Immature natural killer cell (primary cell): Measurements from ENCODE around the gene DYNC2I2. TPM values are rescaled to one million over a fixed set of nuclear protein-coding genes. Genes with fewer than 3 reads are reported as not detected.

Experiments used
- DNase-seq, 3 donors: peaks; one replicate each; pipeline ENCODE4 v3.0.0; 2022; ENCODE audit warnings: mixed read lengths in 1 of 3
- H3K27ac Mint-ChIP-seq, 6 donors: one replicate each; pipeline ENCODE4 v1.8.0; 2020; ENCODE audit warnings: mixed read lengths in 6 of 6, mild to moderate bottlenecking in 5 of 6, inconsistent platforms in 4 of 6, moderate library complexity in 3 of 6
- H3K27me3 Mint-ChIP-seq, 3 donors: one replicate each; pipeline ENCODE4 v1.8.0; 2020 to 2021; ENCODE audit warnings: low read depth in 3 of 3, mild to moderate bottlenecking in 3 of 3, mixed read lengths in 3 of 3, moderate library complexity in 3 of 3, inconsistent platforms in 1 of 3
- H3K36me3 Mint-ChIP-seq, 3 donors: one replicate each; pipeline ENCODE4 v1.8.0; 2020; ENCODE audit warnings: mixed read lengths in 3 of 3, inconsistent platforms in 2 of 3, mild to moderate bottlenecking in 2 of 3
- H3K4me1 Mint-ChIP-seq, 2 donors: one replicate each; pipeline ENCODE4 v1.8.0; 2020; ENCODE audit warnings: inconsistent platforms in 2 of 2, mild to moderate bottlenecking in 2 of 2, mixed read lengths in 2 of 2, moderate library complexity in 1 of 2
- H3K4me3 Mint-ChIP-seq, 5 donors: one replicate each; pipeline ENCODE4 v1.8.0; 2020; ENCODE audit warnings: mild to moderate bottlenecking in 5 of 5, mixed read lengths in 5 of 5, inconsistent platforms in 3 of 5, moderate library complexity in 3 of 5
- H3K9me3 Mint-ChIP-seq, 6 donors: one replicate each; pipeline ENCODE4 v1.8.0; 2020; ENCODE audit warnings: mild to moderate bottlenecking in 6 of 6, mixed read lengths in 6 of 6, inconsistent platforms in 4 of 6, moderate library complexity in 3 of 6
- polyA plus RNA-seq, 3 donors: library from polyadenylated mRNA; unstranded; fragments of 300-500 nt; fragmentation: Illumina TruSeq; gene quantifications; one replicate each; pipeline ENCODE4 v1.2.3, GENCODE V29; 2021

The DYNC2I2 gene
- polyA plus RNA-seq, 3 donors from 2014 or later: 1.6 to 10.8 (median 4.7) TPM

DNA sequence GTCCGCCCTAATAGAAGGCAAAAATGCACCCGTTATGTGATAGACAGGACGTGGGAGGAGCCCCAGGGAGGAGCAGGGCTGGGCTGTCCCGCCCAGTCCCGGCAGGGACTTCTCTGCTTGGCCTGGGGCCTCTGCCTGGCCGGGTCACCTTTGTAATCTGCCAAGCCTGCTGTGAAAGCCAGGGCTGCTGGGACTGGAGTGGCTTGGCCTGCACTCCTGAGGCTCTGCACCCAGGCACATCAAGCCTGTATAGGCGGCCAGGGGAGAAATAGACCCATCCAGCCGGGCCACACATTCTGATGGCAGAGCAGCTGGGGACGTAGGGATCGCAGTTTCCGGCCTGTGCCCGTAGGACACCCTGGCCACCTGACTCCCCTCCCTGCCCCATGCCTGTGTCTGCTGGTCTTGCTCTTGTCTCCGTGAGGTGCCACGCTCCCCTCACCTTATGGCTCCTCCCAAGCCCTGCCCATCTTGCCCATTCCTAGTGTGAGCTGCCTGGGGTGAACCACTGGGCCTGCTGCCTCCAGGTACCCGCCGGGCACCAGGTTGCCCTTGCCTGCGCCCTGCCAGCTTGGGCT lies 28.1 kb downstream of the DYNC2I2 start:
- Mint-ChIP-seq H3K4me1 (no peaks in the 10 kb centered on the region), H3K4me3 (no peak overlapping the region), H3K9me3 (no peaks in the 10 kb centered on the region), H3K27me3 (peaks cover 0 to 6% (median 6%) of the 10 kb centered on the region in 3 donors), H3K27ac (peak overlapping the region in 1 of 6 donors; percentile 8), H3K36me3 (peaks cover 6 to 45% (median 11%) of the 10 kb centered on the region in 3 donors)
- DNase-seq: no peak

DNA sequence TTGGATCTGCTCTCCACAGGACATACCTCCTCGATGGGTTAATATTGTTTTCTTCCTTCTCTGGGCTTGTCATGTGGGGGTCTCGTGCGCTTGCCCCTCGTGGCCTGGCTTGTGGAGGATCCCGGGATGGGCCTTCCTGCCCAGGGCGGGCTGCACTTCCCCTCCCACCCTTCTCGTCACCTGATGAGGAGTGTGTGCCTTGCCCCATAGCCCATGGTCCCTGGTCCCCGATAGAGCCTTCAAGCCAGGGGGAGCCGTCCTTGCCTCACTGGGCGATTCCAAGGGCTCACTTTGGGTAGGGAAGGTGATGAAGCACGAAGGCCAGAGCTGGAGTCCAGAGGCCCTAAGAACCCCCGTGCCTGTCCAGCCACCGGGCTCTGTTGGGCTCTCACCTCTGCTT lies 28.7 kb downstream of the DYNC2I2 start:
- Mint-ChIP-seq H3K4me1 (no peaks in the 10 kb centered on the region), H3K27ac (no peak overlapping the region), H3K27me3 (peaks cover 0 to 6% (median 6%) of the 10 kb centered on the region in 3 donors), H3K36me3 (peaks cover 6 to 39% (median 8%) of the 10 kb centered on the region in 3 donors), H3K9me3 (no peaks in the 10 kb centered on the region), H3K4me3 (no peak overlapping the region)
- DNase-seq: no peak

DNA sequence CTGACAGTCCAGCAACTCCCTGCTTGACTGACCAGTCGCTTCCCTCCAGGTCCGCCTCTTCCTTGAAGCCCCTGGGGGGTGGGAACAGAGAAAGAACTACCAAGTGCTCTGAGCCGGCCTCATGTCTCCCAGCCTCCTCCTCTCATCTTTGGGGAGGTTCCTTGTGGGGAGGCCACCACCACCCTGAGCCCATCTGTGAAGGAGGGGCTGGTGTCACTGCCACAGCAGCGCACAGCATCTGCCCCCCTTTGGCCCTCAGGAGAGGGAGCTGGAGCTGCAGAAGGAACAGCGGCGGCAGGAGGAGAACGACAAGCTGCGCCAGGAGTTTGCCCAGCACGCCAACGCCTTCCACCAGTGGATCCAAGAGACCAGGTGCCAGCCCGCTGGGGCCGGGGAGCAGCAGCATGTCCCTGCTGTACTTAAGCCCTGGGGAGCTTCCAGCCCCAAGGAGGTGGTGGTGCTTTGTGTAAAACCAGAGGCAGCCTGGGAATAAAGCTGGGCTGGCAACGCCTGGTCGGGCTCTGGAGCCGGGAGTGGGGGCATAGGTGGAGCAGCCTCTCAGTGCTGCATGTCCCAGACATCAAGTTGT lies 29.4 kb downstream of the DYNC2I2 start:
- no peak for DNase-seq
- H3K27ac Mint-ChIP-seq: no peak overlapping the region
- no peak overlapping the region for H3K4me3 Mint-ChIP-seq
- no peaks in the 10 kb centered on the region for H3K4me1 Mint-ChIP-seq
- peaks cover 6 to 36% (median 8%) of the 10 kb centered on the region in 3 donors for H3K36me3 Mint-ChIP-seq
- H3K27me3 Mint-ChIP-seq: peaks cover 0 to 6% (median 4%) of the 10 kb centered on the region in 3 donors
- H3K9me3 Mint-ChIP-seq: no peaks in the 10 kb centered on the region

DNA sequence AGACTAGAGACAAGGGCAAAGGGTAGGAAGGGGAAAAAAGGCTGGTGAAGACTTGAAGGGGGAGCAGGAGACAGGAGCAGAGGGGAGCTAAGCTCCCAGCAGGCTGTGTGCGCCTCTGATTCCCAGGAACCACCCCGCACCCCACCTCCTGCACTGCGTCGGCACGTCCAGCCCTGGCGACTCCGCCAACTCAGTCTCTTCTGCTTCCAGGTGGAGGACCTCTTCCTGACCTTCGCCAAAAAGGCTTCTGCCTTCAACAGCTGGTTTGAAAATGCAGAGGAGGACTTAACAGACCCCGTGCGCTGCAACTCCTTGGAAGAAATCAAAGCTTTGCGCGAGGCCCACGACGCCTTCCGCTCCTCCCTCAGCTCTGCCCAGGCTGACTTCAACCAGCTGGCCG lies 30.5 kb downstream of the DYNC2I2 start:
- peaks cover 6 to 41% (median 16%) of the 10 kb centered on the region in 3 donors for H3K36me3 Mint-ChIP-seq
- no peak overlapping the region for H3K4me3 Mint-ChIP-seq
- H3K4me1 Mint-ChIP-seq: no peaks in the 10 kb centered on the region
- no peaks in the 10 kb centered on the region for H3K9me3 Mint-ChIP-seq
- no peak for DNase-seq
- no peak overlapping the region for H3K27ac Mint-ChIP-seq
- peaks cover 0 to 6% (median 4%) of the 10 kb centered on the region in 3 donors for H3K27me3 Mint-ChIP-seq

DNA sequence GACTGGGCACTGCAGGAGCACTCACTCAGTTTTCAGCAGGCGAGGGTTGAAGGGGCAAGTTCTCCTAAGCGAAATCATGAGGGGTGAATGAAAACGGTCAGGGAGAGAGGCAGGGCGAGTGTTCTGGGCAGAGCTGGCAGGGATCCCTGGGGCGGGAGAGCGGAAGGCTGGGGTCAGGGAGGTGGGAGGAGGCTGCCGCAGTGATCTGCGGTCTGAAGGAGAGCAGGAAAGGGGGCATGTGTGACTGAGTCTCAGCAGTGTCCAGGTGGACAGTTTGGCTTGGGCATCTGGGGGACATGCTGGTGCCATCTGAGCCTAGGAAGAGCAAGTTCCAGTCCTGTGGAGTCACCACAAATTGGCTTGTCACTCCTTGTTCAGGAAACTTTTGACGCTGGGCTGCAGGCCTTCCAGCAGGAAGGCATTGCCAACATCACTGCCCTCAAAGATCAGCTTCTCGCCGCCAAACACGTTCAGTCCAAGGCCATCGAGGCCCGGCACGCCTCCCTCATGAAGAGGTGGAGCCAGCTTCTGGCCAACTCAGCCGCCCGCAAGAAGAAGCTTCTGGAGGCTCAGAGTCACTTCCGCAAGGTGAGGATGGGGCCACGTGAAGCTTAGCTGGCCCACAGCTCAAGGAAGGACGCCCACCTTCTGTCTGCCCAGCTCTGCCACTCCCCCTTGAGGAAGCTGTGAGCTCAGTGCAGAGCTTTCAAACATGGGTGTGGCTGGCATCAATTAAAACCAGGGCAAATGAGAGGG lies 31.1 kb downstream of the DYNC2I2 start:
- H3K27me3 Mint-ChIP-seq: peaks cover 0 to 6% (median 4%) of the 10 kb centered on the region in 3 donors
- DNase-seq: no peak
- peak overlapping the region in 1 of 6 donors; percentile 37 for H3K27ac Mint-ChIP-seq
- no peaks in the 10 kb centered on the region for H3K9me3 Mint-ChIP-seq
- peaks cover 6 to 47% (median 21%) of the 10 kb centered on the region in 3 donors for H3K36me3 Mint-ChIP-seq
- no peak overlapping the region for H3K4me3 Mint-ChIP-seq
- H3K4me1 Mint-ChIP-seq: no peaks in the 10 kb centered on the region

DNA sequence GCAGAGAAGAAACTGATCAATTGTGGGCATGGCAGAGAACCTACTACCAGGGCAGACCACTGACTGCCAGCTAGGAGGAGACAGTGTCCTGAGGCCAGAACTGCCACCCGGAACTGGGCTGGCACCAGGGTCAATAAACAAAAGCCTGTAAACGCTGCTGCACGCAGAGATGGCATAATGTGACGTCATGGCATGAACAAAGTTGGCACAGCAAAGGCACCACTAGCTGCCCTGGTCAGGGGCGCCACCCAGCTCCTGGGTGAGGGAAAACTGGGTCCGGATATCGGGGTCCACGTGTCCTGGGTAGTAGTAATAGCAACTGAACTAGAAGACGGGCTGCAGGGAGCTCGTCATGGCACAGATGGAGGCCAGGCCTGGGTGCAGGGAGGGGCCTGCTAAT lies 32.1 kb downstream of the DYNC2I2 start:
- Mint-ChIP-seq H3K27me3 (peaks cover 0 to 6% (median 4%) of the 10 kb centered on the region in 3 donors), H3K27ac (peak overlapping the region in 1 of 6 donors; percentile 37), H3K36me3 (peaks cover 6 to 57% (median 21%) of the 10 kb centered on the region in 3 donors)

DNA sequence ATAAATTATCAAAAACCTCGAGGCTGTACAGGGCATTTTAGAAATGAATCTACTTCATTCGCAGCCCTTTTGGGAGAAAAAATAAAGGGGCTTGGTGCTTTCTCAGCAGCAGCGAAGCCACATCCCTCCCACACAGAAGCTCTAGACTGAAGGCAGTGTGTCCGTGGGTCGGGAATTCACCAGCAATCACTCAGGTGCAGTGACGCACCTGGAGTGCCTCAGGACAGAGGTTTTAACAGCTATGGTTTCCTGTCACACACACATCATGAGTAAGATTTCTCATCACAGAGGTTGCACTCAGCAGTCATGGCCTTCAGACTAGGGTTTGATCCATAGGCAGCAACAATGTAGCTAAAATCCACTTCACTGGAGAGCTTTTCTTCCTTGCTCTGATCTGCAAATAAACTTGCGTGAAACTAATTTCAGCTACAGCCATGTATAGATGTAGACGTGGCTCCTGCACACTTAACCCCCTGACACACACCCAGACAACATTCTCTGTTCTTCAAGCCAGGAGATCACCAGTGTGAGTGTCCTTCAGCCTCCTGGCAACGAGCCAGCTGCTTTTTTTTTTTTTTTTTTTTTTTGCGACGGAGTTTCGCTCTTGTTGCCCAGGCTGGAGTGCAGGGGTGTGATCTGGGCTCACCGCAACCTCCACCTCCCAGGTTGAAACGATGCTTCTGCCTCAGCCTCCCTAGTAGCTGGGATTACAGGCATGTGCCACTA lies 34.8 kb downstream of the DYNC2I2 start:
- Mint-ChIP-seq H3K36me3 (peaks cover 6 to 68% (median 29%) of the 10 kb centered on the region in 3 donors), H3K4me1 (no peaks in the 10 kb centered on the region), H3K4me3 (no peak overlapping the region), H3K27me3 (peaks cover 0 to 4% (median 3%) of the 10 kb centered on the region in 3 donors), H3K27ac (peak overlapping the region in 1 of 6 donors; percentile 57), H3K9me3 (no peaks in the 10 kb centered on the region)
- no peak for DNase-seq

More for the DNA sequence above, 32.1 kb downstream of the DYNC2I2 start:
- DNase-seq: no peak
- H3K4me1 Mint-ChIP-seq: no peaks in the 10 kb centered on the region
- H3K4me3 Mint-ChIP-seq: no peak overlapping the region
- no peaks in the 10 kb centered on the region for H3K9me3 Mint-ChIP-seq

DNA sequence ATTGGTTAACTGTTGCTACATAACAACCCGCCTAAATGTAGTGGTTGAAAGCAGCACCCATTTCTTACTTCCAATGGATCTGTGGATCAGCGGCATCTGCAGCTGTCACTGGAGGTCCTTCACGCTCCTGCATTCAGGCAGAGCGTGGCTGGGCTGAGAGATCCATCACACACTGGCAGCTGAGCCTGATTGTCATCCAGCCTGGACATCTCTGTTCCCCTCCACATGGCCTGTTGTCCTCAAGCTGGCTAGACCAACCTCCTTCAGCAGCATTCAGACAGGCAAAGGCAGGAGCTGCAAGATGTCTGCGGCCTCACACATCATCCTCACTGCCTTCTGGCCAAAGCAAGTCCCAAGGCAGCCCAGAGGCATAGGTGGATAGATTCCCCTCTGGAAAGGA lies 36.9 kb downstream of the DYNC2I2 start:
- DNase-seq: no peak
- peaks cover 0 to 63% (median 24%) of the 10 kb centered on the region in 3 donors for H3K36me3 Mint-ChIP-seq
- H3K9me3 Mint-ChIP-seq: no peaks in the 10 kb centered on the region
- peaks cover 0 to 2% (median 0%) of the 10 kb centered on the region in 3 donors for H3K27me3 Mint-ChIP-seq
- no peak overlapping the region for H3K4me3 Mint-ChIP-seq
- H3K4me1 Mint-ChIP-seq: no peaks in the 10 kb centered on the region
- H3K27ac Mint-ChIP-seq: peak overlapping the region in 2 of 6 donors; percentile 10 to 17

DNA sequence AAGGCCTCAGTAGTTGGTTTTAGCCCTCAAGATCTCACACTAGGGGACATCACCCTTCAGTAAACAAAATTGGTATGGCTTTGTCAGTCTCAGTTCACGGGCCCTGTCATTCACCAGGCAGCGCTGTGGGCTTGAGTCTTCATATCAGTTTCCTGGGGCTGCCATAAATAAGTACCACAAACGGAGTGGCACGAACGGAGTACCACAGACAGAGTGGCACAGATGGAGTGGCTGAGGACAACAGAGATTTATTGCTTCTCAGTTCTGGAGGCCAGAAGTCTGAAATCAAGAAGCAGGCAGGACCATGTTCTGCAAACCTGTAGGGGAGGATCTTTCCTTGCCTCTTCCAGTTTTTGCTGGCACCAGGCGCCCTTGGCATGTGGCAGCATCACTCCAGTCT lies 37.5 kb downstream of the DYNC2I2 start:
- H3K36me3 Mint-ChIP-seq: peaks cover 0 to 61% (median 23%) of the 10 kb centered on the region in 3 donors
- no peak for DNase-seq
- H3K27ac Mint-ChIP-seq: peak overlapping the region in 1 of 6 donors; percentile 51
- H3K9me3 Mint-ChIP-seq: no peaks in the 10 kb centered on the region
- H3K4me1 Mint-ChIP-seq: no peaks in the 10 kb centered on the region
- H3K4me3 Mint-ChIP-seq: no peak overlapping the region
- H3K27me3 Mint-ChIP-seq: no peaks in the 10 kb centered on the region

DNA sequence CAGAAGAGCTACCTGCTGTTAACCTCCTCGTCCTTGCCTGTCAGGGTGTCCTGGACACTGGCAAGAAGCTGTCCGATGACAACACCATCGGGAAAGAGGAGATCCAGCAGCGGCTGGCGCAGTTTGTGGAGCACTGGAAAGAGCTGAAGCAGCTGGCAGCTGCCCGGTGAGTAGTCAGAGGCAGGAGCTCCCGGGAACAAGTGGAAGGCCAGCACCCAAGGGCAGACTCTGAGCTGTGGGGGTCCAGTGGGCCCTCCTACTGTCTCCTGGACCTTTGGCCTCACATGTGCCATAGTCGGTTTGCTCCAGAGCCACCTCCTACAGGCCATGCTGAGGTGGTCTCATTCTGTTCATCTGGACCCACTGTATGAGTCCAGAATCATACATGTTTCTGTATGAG lies 38.7 kb downstream of the DYNC2I2 start:
- no peak for DNase-seq
- Mint-ChIP-seq H3K36me3 (peaks cover 0 to 64% (median 21%) of the 10 kb centered on the region in 3 donors), H3K27ac (no peak overlapping the region), H3K4me3 (no peak overlapping the region), H3K4me1 (no peaks in the 10 kb centered on the region), H3K27me3 (no peaks in the 10 kb centered on the region), H3K9me3 (no peaks in the 10 kb centered on the region)

DNA sequence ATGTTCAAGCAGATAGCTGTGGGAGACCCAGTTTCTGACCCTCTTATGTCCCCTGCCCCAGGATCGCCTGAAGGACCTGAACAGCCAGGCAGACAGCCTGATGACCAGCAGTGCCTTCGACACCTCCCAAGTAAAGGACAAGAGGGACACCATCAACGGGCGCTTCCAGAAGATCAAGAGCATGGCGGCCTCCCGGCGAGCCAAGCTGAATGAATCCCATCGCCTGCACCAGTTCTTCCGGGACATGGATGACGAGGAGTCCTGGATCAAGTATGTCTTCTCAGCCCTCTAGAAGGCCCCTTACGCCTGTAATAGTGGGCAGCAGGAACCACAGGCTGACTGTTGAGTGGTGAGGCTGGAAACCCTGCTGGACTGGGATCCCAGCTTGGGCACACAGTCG lies 41.1 kb downstream of the DYNC2I2 start:
- no peak for DNase-seq
- no peak overlapping the region for H3K27ac Mint-ChIP-seq
- no peaks in the 10 kb centered on the region for H3K9me3 Mint-ChIP-seq
- H3K4me3 Mint-ChIP-seq: no peak overlapping the region
- peaks cover 0 to 2% (median 0%) of the 10 kb centered on the region in 3 donors for H3K27me3 Mint-ChIP-seq
- peaks cover 4 to 64% (median 19%) of the 10 kb centered on the region in 3 donors for H3K36me3 Mint-ChIP-seq
- no peaks in the 10 kb centered on the region for H3K4me1 Mint-ChIP-seq

DNA sequence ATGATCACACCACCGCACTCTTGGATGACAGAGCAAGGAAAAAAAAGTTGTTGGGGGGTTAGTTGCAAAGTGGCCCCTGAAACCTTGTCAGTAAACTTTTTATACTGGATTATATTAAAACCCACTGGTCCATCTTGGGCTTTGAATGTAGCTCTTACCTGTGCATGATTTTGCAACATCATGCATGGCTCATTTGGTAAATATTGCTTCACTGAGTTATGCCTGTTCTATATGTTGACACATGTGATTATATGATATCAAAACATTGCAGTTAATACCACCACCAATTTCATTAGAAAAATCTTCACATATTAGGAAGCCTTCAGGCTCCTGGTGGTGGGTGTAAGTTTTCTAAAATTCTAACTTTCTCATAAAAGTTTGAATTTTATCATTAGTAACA lies 41.9 kb downstream of the DYNC2I2 start:
- Mint-ChIP-seq H3K9me3 (no peaks in the 10 kb centered on the region), H3K27me3 (peaks cover 0 to 2% (median 0%) of the 10 kb centered on the region in 3 donors), H3K4me3 (no peak overlapping the region), H3K4me1 (no peaks in the 10 kb centered on the region), H3K27ac (no peak overlapping the region), H3K36me3 (peaks cover 4 to 60% (median 23%) of the 10 kb centered on the region in 3 donors)
- no peak for DNase-seq

DNA sequence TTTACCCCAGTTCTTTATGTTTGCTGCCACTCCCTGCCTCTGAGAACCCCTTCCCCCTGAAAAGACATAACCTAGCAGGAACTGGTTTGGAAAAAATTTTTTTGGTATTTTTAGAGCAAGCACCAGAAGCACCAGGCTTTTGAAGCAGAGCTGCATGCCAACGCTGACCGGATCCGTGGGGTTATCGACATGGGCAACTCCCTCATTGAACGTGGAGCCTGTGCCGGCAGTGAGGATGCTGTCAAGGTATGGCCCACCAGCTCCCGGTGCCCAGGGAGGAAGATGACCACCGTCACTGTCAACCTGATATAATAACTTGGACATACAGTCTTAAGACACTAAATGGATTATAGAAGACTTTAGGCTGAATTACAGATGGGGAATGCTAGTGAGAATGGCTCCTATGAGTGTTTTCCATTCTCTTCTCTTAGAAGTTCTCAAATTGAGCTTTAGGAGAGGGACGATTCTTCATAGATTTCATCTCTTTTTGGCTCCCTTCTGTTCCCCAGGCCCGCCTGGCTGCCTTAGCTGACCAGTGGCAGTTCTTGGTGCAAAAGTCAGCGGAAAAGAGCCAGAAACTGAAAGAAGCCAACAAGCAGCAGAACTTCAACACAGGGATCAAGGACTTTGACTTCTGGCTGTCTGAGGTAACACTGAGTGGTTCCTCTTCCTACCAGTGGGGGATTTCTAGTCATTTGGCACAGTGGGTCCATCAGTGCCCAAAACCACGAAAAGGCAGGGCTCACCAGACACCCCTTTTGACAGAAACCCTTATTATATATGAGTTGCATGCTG lies 44.9 kb downstream of the DYNC2I2 start:
- Mint-ChIP-seq H3K36me3 (peaks cover 11 to 58% (median 29%) of the 10 kb centered on the region in 3 donors), H3K9me3 (no peaks in the 10 kb centered on the region), H3K27ac (peak overlapping the region in 1 of 6 donors; percentile 55), H3K4me1 (no peaks in the 10 kb centered on the region), H3K27me3 (peaks cover 0 to 2% (median 0%) of the 10 kb centered on the region in 3 donors), H3K4me3 (no peak overlapping the region)
- no peak for DNase-seq
